Chondrocyte (in vitro differentiated cells): Measurements from ENCODE around the gene TTC39C. TPM values are rescaled to one million over a fixed set of nuclear protein-coding genes. Genes with fewer than 3 reads are reported as not detected.

Source experiments
- DNase-seq: peaks from one replicate; pipeline ENCODE4 v3.0.0; 2021; ENCODE audit warnings: mixed read lengths, low spot score
- H3K27ac Mint-ChIP-seq: one replicate; pipeline ENCODE4 v1.8.0; 2021; ENCODE audit warnings: mild to moderate bottlenecking, moderate library complexity, mixed read lengths; ENCODE audit not compliant: unreplicated experiment
- H3K27me3 Mint-ChIP-seq: 2 replicates; pipeline ENCODE4 v1.8.0; 2021; ENCODE audit warnings: low read depth, mixed read lengths
- H3K36me3 Mint-ChIP-seq: 2 replicates; pipeline ENCODE4 v1.8.0; 2021; ENCODE audit warnings: low read depth, mixed read lengths
- H3K4me1 Mint-ChIP-seq: 2 replicates; pipeline ENCODE4 v1.8.0; 2021; ENCODE audit warnings: low read depth, mild to moderate bottlenecking, mixed read lengths
- H3K4me3 Mint-ChIP-seq: one replicate; pipeline ENCODE4 v1.8.0; 2021; ENCODE audit warnings: mild to moderate bottlenecking, moderate library complexity, mixed read lengths; ENCODE audit not compliant: unreplicated experiment
- H3K9me3 Mint-ChIP-seq: 2 replicates; pipeline ENCODE4 v1.8.0; 2021; ENCODE audit warnings: low read depth, mixed read lengths
- total RNA-seq: library from RNA; stranded (reverse); gene quantifications from 3 replicates; pipeline ENCODE4 v1.2.1, GENCODE V29; 2021
- TF ChIP-seq, protein P1 (sequence below): fragments of 200-600 bp; sonication (generic); IDR thresholded peaks from 2 replicates; pipeline ENCODE4 v1.5.0; 2021; ENCODE audit warnings: antibody characterized with exemption, mild to moderate bottlenecking, moderate library complexity

The TTC39C gene
- total RNA-seq, 1 donor from 2014 or later: 11.2 TPM

DNA sequence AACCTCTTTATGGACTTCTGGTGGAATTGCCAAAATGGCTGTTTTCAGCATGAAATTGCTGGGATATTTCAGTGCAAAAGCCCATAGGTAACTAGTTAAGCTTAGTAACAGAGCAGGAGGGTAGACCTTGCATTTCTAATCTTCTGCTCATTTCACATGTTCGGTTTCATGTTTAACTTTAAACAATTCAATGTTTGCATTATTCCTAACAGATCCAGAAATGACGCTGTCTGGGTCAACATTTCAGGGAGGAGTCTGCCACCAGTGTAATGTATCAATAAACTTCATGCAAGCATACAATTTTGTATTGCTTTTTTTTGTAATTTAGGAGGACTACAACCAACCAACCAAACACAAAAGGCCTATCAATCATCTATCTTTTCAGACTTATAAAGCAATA is 146.8 kb downstream of the TTC39C start:
- peaks cover 5% of the 10 kb centered on the region for H3K4me1 Mint-ChIP-seq
- no peak overlapping the region for H3K27ac Mint-ChIP-seq
- H3K36me3 Mint-ChIP-seq: peaks cover 28% of the 10 kb centered on the region
- no peak for DNase-seq
- TF ChIP-seq, protein P1, sequence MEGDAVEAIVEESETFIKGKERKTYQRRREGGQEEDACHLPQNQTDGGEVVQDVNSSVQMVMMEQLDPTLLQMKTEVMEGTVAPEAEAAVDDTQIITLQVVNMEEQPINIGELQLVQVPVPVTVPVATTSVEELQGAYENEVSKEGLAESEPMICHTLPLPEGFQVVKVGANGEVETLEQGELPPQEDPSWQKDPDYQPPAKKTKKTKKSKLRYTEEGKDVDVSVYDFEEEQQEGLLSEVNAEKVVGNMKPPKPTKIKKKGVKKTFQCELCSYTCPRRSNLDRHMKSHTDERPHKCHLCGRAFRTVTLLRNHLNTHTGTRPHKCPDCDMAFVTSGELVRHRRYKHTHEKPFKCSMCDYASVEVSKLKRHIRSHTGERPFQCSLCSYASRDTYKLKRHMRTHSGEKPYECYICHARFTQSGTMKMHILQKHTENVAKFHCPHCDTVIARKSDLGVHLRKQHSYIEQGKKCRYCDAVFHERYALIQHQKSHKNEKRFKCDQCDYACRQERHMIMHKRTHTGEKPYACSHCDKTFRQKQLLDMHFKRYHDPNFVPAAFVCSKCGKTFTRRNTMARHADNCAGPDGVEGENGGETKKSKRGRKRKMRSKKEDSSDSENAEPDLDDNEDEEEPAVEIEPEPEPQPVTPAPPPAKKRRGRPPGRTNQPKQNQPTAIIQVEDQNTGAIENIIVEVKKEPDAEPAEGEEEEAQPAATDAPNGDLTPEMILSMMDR: no peak
- H3K4me3 Mint-ChIP-seq: no peak overlapping the region
- no peaks in the 10 kb centered on the region for H3K9me3 Mint-ChIP-seq
- no peaks in the 10 kb centered on the region for H3K27me3 Mint-ChIP-seq

DNA sequence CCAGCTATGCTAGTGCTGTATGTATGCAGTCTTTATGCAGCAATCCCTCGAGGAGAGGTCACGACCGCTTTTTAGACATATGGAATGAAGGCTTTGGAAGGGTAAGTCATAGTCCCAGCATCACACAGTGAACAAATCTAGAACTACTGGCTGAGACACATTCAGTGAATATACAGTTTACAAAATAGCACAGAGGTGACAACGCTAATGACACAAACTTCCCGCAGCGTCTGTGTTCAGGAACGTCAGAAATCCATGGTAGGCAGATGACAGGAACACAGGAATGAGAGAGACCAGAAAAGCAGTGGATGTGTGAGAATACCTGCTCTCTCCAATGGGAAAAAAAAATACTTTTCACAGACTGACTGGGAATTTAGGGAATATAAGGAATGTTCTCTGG is 153.9 kb downstream of the TTC39C start:
- Mint-ChIP-seq H3K4me1 (peaks cover 18% of the 10 kb centered on the region), H3K27ac (peak overlapping the region; percentile 63), H3K27me3 (no peaks in the 10 kb centered on the region), H3K36me3 (peaks cover 19% of the 10 kb centered on the region), H3K4me3 (no peak overlapping the region), H3K9me3 (no peaks in the 10 kb centered on the region)
- DNase-seq: no peak
- TF ChIP-seq, protein P1: no peak

DNA sequence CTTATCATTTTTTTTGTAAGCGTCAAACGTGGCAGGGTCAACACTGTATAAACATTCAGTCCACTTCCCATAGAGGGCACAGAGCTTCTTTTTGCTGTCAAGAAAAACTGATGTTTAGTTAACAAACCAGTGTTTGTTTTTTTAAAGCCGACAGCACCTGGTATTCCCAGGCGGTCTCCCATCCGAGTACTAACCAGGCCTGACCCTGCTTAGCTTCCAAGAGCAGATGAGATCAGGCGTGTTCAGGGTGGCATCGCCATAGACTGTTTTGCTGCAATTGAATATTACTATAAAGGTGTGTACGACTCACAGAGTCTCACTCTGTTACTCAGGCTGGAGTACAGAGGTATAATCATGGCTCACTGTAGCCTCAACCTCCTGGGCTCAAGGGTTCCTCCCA is 155.8 kb downstream of the TTC39C start:
- no peak for DNase-seq
- TF ChIP-seq, protein P1: no peak
- Mint-ChIP-seq H3K27me3 (no peaks in the 10 kb centered on the region), H3K36me3 (peaks cover 13% of the 10 kb centered on the region), H3K9me3 (no peaks in the 10 kb centered on the region), H3K4me1 (peaks cover 18% of the 10 kb centered on the region), H3K4me3 (no peak overlapping the region), H3K27ac (no peak overlapping the region)

DNA sequence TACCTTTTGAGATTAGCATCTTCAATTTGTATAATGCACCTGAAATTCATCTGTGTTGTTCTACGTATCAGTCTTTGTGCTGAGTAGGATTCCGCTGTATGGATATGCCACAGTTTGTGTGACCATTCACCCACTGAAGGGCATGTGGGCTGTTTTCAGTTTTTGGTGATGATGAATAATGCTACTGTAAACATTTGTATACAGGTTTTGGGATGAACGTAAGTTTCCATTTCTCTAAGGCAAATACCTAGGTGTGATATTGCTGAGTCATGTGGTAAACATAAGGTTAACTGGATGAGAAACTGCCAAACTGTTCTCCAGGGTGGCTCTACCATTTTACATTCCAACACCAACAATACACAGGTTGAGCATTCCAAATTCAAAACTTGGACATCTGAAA is 159.4 kb downstream of the TTC39C start:
- Mint-ChIP-seq H3K36me3 (peaks cover 8% of the 10 kb centered on the region), H3K4me1 (peaks cover 8% of the 10 kb centered on the region), H3K27ac (no peak overlapping the region), H3K27me3 (no peaks in the 10 kb centered on the region), H3K4me3 (no peak overlapping the region), H3K9me3 (no peaks in the 10 kb centered on the region)
- TF ChIP-seq, protein P1: no peak
- no peak for DNase-seq

DNA sequence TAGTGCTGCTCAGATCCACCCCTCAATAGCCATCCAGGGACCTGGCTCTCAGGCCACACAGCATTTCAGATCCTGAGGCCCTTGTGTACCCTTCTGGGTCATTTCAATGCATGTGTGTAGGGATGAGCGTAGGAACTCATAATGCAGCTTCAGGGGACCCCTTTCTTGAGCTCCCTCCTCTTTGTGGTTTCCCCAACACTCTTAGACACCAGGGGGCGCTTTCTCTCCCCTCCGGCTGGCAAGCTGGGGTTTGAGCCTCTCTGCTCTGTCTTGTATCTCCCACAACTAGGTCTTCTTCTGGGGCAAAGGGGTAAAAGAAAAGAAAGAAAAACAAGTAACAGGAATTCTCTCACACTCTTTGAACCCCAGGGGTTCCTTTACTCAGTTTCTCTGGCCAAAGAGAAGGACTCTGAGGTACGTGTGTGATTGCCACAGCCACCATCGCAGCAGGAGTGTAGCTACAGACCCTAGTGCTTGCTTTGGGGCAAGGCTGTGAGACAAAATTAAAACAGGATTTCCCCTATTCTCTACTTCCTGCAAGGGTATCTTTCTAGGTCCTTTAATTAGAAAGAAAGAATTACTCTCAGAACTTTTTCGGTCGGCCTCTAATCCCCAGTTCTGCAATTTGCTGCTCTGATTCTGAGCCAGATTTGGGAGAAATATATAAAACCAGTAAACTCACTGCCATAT is 162.3 kb downstream of the TTC39C start:
- peaks cover 6% of the 10 kb centered on the region for H3K36me3 Mint-ChIP-seq
- no peak overlapping the region for H3K27ac Mint-ChIP-seq
- no peak for DNase-seq
- H3K4me3 Mint-ChIP-seq: no peak overlapping the region
- no peaks in the 10 kb centered on the region for H3K27me3 Mint-ChIP-seq
- TF ChIP-seq, protein P1: peak; percentile 79
- H3K4me1 Mint-ChIP-seq: peaks cover 7% of the 10 kb centered on the region
- no peaks in the 10 kb centered on the region for H3K9me3 Mint-ChIP-seq
